Gastroesophageal sphincter (tissue), 3 donors: Measurements from ENCODE around the gene CIAO3.

ENCODE experiments used
- CTCF ChIP-seq, 4 experiments: fragments of 200-600 bp in 2 of 4; fragments of 450-650 bp in 2 of 4; sonication (generic) in 1 of 4; IDR thresholded peaks; one replicate each; pipeline ENCODE4 v1.5.1; 2017 to 2019; ENCODE audit warnings: antibody characterized with exemption in 4 of 4, mild to moderate bottlenecking in 2 of 4, moderate library complexity in 2 of 4
- EP300 ChIP-seq: sonication (generic); formaldehyde crosslinking; IDR thresholded peaks from one replicate; pipeline ENCODE4 v1.6.1; 2017; ENCODE audit warnings: antibody characterized with exemption, mild to moderate bottlenecking
- POLR2A ChIP-seq, 2 donors: fragments of 450-650 bp; IDR thresholded peaks; one replicate each; pipeline ENCODE4 v1.6.1; 2017; ENCODE audit warnings: antibody characterized with exemption in 2 of 2, mild to moderate bottlenecking in 2 of 2, moderate library complexity in 1 of 2
- POLR2AphosphoS5 ChIP-seq: sonication (generic); formaldehyde crosslinking; IDR thresholded peaks from one replicate; pipeline ENCODE4 v1.6.1; 2017; ENCODE audit warnings: antibody characterized with exemption

GRCh38 chr16:746637-747036 lies 5.8 kb upstream of the CIAO3 start:
- TF ChIP-seq POLR2A (IDR thresholded peaks at IDR 0.05): no peak
- no peak for TF ChIP-seq EP300
- no peak for TF ChIP-seq CTCF (IDR thresholded peaks at IDR 0.05)
- no peak for TF ChIP-seq POLR2AphosphoS5
